Measurements from ENCODE around the gene TSTD2.
"Not testable (repeated sequence)": the region's sequence is repeated elsewhere in the genome, so short reads cannot be mapped to it uniquely, and the experiment has no call there.

The TSTD2 gene

DNA sequence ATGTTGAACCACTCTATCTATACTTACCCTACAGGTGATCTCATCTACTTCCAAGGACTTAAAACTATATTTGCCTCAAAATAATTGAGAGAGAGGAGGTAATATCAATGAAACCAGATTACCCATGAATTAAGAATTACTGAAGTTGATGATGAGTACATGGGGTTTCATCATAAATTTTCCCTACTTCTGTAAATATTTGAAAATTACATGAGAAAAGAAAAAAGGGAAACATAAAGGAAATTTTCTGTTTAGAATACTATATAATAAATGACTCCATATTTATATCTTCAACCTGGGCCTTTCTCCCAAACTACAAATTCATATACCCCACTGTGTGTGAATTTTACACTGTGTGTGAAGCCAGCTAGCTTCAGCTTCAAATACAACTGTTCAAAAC lies 2.6 kb downstream of the TSTD2 start:
- DNase-seq (ENCODE audit: low read depth), result no peak

DNA sequence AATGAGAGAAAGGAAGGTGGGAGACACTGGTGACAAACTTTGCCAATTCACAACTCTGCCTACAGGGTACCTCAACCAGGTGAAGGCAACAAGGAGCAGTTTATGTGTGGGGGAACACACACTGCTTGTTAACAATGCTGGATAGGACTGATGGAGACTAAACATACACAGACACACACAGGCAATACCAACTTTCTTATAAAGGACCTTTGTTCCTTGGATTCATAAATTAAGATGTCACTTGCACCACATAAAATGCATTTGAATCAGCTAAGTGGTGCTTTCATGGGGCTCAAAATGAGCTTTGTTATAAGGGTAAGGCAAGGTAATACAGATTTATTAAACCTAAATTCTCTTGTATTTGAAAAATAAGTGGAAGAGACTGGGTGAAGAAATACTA lies 4.0 kb downstream of the TSTD2 start:
- DNase-seq (ENCODE audit: low read depth), result no peak

DNA sequence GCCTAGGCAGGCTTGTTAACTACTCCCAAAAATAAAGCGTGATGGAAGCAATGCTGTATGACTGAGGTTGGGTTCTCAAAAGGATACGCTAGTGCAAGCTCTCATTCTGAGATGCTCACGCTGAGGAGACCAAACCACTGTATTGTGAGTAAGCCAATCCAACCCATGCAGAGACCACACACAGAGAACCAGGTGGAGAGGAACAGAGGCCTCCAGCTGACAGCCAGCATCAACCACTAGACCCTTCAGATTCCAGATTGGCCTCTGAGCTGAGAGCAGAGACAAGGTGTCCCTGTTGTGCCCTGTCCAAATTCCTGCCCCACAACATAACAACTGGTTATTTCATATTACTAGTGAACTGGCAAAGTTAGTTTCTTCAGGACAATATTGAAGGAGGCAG lies 4.5 kb downstream of the TSTD2 start:
- DNase-seq (ENCODE audit: low read depth), result no peak

DNA sequence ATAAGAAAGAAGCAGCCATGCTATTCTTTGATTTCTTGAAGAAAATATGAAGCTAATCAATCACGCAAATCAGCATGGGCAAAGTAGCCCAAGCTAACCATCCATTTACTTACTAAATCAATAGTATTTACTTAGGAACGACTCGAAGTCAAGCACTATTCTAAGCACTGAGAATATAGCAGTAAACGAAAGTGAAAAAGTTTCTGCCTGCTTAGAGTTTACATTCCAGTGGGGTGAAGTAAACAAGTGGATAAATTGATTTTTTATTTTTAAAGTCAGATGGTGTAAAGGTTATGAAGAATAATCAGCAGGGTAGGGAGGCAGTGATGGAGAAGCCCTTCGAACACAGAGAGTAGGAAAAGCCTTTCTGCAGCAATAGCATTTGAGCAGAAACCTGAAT lies 5.5 kb downstream of the TSTD2 start:
- DNase-seq (ENCODE audit: low read depth), result no peak

DNA sequence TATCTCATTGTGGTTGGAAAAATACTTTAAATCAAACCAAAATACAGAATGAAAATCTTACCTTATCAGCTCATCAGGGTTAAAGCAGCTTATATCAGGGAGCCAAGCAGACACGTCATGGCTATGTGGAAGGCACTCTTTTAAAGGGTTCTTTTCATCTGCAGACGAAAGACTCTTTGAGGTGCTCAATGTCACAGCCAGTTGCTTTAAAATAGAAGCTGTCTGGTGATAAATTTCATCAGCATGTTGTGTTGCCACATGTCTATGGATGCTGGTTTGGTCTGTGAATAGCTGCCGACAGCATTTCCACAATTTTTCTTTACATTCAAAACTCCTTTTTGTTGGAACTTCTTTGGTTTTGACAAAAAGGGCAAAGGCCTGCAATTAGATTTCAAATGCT lies 7.5 kb downstream of the TSTD2 start:
- no peak for DNase-seq (ENCODE audit: low read depth)

DNA sequence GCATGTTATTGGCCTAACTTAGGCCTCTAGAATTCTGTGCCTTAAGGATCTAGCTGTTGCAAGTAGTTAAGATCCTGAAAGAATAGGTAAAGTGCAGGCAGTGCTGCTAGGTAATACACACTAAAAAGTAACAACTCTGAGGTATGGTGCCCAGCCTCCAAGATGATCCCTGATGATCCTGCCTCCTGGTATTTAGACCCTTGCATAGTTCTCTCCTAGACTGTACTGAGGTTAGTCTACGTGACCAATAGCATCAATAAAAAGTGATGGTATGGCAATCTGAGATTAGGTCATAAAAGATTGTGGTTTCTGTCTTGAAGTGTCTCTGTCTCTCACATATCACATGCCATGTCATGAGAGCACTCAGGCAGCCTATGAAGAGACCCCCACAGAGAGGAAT lies 9.2 kb downstream of the TSTD2 start:
- DNase-seq (ENCODE audit: low read depth), result no peak

DNA sequence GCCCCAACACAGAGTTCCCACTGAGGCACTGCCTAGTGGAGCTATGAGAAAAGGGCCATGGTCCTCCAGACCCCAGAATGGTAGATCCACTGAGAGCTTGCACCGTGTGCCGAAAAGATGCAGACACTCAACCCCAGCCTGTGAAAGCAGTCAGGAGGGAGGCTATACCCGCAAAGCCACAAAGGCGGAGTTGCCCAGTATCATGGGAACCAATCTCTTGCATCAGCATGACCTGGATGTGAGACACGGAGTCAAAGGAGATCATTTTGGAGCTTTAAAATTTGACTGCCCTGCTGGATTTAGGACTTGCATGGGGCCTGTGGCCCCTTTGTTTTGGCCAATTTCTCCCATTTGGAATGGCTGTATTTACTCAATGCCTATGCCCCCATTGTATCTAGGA lies 10.7 kb downstream of the TSTD2 start:
- not testable (repeated sequence) for DNase-seq (ENCODE audit: low read depth)

DNA sequence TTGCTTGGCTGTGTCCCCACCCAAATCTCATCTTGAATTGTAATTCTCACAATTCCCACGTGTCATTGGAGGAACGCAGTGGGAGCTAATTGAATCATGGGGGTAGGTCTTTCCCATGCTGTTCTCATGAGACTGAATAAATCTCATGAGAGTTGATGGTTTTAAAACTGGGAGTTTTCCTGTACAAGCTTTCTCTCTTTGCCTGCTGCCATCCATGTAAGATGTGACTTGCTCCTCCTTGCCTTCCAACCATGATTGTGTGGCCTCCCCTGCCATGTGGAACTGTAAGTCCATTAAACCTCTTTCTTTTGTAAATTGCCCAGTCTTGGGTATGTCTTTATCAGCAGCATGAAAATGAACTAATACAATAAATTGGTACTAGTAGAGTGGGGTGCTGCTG lies 13.1 kb downstream of the TSTD2 start:
- not testable (repeated sequence) for DNase-seq (ENCODE audit: low read depth)

DNA sequence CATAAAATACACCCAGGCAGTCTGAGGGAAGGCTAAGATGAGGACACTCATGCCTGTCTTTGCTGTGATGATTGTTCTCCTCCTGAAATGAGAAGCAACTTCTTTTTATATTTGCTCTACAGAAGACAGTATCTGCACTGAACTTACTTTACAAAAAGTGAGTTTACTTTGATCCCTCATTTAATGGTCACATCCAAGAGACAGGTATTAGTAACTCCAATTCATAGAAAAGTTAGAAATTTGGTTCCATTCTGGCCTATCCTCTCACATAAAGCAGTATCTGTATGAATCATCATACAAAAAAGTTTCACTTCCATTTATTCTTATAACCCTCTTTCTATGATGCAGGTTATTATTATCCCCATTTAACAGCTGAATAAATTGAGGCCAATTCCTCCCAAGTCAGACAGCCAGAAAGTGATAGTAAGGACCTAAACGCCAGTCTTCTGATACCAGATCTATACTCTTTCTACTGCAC lies 15.2 kb downstream of the TSTD2 start:
- no peak for DNase-seq (ENCODE audit: low read depth)

DNA sequence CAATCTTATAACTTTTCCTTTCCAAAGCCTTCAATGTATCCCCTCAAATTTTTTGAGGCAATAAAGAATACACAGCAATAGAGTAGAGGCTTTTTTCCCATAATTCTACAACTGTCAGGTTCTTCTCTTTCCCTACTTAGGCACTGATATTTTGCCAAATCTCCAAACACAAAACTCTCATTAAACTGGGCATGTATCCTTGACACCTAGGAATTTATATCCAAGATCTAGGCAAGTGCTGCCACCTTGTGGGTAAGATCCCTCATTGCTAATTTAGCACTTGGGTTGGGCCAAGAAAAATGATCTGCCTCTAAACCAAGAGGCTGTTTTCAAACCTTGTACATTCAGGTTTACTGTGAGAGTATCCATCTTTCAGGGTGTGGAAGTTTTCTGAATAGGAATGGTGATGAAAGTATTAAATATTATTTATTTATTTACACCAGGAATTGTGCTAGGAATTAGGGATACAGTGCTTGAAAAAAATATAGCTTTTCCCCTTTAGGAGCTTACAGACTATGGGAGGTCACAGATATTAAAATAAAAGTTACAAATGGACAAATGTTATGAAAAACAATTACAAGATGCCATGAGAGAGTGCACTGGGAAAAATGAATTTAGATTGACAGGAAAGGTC lies 17.6 kb downstream of the TSTD2 start:
- DNase-seq (ENCODE audit: low read depth), result peak; percentile 40

DNA sequence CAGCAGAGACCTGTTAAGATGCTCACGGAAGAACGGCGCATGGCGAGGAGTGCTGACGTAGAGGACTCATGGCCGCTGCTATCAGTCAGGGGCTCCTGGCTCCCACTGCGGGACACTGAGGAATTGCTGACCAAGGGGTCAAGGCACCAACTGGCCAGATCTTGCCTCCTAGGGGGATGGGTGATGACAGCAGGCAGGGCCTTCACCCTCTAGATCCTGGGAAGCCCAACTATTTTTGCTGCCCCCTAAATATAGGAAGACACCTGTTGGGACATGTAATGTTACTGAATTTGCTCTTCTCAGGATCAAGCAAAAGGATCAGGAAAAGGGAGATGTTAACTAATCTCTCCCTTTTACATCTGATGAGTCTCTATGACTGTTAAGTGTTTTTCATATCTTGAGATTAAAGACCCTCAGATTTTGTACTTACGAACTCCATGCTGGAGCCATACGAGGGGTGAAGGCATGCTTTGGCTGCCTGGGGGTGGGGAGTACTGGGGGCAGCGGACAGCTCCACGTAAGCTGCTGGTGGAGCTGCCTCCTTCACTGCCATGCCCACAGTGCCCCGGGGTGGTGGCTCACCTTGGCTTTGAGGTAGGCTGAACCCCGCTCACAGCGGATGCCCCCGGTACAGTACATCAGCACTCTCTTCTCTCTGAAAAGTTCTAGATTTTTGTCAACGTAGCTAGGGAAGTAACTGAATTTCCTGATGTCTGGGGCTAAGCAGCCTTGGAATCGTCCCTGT lies 28.1 kb downstream of the TSTD2 start:
- no peak for DNase-seq (ENCODE audit: low read depth)

DNA sequence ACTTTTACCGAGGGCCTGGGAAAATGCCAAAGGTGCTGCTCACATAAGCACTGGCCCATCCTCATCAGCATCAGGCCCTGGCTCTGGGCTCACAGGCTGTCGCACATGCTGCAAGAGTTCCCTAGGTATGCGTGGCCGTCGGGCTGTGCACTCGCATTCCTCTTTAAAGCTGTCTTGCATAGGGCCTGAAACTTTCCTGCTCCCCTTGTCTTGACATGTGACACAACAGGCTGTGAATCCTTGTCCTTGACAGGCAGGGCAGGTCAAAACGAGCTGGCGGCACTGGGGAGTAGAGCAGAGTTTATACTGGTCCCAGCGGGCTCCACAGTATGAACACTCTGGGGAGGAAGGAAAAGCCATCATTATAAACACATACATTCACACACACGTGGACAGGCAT lies 30.7 kb downstream of the TSTD2 start:
- DNase-seq (ENCODE audit: low read depth), result no peak

DNA sequence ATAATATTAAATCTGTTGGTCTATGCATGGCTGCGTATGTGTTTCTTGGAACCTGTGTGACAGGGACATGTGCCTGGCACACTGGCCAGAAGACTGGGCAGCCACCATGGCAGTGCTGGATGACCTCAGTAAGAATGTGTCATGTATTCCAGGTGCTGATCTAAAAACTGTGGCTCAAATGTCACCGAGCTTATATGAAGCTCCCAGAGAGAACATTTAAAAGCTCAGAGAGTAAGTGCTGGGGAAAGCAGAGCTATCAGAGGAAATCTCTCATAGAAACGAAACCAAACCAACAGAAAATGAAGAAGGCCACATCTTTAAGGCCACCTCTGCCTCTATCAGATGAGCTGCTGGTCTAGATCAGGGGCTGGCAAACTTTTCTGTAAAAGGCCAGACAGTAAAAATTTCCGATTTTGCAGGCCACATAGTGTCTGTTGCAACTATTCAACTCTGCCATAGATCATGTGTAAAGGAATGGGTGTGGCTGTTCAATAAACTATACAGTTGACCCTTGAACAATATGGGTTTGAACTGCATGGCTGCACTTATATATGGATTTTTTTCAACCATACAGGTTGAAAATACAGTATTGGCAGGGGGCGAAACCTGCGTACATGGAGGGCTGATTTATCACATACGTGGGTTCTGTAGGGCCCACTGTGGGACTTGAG lies 31.8 kb downstream of the TSTD2 start:
- no peak for DNase-seq (ENCODE audit: low read depth)

DNA sequence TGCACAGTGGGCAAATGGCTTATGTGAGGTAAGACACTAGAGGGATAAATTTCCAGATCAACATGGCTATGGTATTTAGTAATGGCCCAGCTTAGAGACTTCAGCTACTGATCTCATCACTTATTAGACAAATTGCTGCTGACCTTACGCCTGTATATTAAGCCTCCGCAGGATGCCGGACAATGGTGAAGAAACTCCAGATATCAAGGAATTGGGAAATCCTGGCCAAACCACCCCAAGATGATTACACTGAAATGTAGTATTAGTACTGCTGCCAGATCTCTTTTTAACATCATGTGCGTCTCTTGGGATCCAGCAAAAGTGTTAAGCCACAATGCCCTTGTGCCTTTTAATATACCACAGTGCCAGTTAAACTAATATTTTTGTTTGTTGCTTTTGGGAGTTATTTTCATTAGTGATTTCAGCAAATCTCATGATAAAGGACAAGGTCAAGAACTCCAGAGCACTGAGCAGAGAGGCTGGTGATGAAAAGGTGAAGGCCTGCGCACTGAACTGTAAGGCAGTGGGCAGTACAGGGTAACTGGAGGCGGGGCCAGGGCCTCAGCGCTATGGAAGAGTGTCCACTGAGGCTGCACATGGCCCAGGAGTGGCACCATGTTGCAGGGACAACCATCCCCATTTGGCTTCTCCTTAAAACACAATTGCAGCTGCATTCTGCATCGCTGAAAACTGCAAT lies 32.5 kb downstream of the TSTD2 start:
- no peak for DNase-seq (ENCODE audit: low read depth)

DNA sequence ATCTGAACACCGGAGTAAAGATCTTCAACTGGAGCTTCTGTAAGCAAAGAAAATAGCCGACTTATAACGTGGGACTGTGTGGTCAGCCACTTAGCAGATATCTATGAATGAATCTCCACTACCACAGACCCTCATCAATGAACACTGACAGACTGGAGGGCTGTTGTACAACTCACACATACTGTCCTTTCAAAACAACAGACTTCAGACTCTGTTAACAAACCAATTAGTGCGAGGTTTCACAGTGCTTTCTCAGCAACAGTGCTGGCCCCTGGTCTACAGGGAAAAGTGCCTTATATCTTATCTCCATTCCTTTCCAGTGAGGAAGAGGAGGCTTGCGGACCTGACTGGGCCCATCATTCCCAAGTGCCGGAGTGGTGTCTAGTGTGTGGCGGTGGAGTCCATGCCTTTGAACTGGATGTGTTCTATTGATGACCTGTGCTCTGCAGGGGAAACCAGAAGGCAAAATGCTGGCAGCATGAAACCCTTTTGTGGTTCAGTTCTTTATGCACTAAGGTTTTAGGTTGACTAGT lies 33.8 kb downstream of the TSTD2 start:
- DNase-seq (ENCODE audit: low read depth), result no peak

DNA sequence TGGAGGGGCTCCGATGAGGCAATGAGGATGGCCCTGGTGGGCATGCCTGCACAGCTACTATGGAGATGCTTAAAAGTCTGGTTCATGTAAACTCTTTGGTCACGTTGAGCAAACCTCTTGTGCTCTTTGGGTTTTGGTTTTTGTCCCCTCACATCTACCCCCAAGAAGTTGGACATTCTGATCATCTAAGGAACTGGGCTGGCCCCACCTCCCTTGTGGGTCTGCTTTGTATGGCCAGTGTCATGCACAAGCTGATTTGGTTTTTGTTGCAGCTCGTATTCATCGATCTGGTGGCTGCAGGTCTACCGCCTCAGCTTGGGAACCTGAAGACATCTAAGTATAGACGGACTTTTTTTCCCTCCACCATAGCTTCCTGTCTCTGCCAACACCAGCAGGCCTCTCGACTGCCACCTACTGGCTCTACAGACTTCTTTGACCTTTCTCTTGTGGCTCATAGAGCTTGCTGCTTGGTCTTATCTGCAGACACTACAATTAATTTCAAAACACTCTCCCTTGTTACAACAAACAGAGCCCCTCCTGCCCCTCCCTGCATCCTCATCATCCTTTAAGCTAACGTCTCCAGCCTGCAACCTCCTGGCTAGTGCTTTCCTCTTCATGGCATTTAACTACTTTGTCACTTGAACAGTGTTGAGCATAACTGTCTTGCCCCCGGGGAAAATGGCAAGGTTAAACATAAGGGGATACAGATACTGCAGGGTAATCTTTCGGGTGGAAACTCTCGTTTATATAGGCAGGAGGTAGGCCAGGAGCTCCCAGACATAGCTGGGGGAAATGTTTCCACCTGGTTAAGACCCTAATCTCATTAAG lies 34.5 kb downstream of the TSTD2 start:
- DNase-seq (ENCODE audit: low read depth), result peak; percentile 76

DNA sequence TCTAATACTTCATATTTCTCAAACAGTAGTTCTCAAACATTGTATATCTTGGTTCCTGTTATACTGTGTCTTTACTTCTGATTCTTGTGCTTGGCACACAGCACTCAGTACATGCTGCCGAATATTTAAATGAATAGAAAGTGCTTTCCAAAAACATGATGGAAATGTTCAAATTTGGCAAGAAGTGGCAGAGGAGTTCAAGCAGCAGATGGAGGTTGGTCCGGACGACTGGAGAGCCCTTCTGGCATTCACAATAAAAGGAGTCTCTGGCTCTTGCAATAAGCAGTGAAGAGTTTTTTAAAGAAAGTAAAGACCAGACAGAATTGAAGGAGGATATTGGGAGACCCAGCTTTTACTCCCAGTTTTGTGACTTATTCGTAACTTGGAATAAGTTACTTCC lies 36.3 kb downstream of the TSTD2 start:
- no peak for DNase-seq (ENCODE audit: low read depth)

DNA sequence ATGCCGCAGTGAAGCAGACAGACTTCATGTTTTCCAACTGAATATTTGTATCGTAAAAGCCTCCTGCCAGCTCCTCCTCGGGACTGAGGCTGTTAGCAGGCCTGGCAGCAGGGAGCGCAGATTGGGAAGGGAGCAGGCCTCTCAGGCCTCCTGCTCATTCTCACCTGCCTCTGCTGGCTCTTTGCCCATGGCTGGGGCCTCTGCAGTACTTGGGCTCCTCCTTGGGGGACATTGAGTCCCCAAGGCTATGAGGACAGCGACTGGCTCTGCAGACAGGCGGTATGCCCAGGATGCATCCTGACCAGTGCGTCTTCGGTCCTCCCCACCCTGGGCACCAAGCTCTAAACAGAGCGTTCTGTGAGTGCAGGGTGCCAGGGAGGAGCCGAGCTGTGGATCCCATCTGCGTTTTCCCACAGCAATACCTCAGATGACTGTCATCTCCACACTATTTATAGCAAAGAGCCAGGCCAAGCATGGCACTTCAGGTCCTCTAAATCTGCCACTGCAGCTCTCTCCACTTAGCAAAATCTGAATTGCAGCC lies 38.7 kb downstream of the TSTD2 start:
- DNase-seq (ENCODE audit: low read depth), result no peak

DNA sequence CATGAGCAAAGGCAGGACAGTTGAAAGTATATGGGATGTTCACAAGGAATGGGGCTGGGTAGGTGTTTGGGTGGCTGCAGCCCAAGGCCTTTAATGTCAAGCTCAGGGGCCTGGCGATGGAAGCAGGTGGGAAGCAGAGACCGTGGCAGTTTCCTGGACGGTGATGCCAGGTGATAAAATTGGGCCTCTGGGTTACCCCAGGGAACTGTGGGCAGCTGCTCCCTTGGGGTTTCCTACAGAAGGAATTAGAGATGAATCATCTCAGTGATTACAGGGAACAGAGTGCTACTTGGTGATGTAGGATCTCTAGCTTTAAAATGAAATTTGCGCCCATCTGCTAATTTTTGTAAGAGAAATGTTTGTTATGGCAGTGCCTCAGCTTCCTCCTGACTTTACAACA lies 39.2 kb downstream of the TSTD2 start:
- no peak for DNase-seq (ENCODE audit: low read depth)

DNA sequence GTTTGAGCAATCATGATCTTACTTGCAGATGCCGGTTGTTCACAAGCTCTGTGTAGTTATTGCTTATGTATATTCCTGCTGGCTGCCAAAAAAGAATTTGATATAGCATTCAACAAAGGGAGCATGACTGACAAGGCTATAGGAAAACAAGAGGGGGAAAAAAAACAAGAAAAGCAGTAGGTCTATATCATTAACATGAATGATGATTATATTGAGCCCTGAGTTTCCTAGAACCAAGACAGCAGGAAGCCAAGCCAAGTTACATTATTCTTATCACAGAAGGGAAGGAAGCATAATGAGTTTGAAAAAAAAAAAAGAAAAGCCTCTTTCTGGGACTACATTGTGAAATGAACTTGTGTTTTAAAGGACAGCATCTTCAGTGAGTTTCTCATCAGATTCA lies 41.0 kb downstream of the TSTD2 start:
- DNase-seq (ENCODE audit: low read depth), result no peak

DNA sequence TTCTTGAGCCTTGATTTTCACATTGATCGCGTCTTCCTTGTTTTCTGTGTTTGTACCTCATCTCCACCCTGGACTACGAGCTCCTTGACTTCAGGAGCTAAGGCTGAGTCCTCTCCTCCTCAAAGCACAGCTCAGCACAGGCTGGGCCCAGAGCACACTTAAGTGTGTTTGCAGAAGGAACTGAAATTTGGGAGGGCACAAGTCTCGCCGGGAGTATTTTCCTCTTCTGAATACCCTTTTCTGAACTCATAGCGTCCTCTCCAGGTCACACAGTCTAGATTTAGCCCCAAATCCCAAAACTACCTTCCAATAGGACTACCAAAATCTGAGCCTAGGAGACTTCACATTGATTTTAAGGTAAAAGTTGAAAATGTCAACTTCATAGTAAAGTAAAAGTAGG lies 41.6 kb downstream of the TSTD2 start:
- no peak for DNase-seq (ENCODE audit: low read depth)
